Heart right ventricle (tissue), 16 donors: ENCODE measurements around the gene SPSB3. TPM values are rescaled to one million over a fixed set of nuclear protein-coding genes. Genes with fewer than 3 reads are reported as not detected.
A peak's percentile ranks its signal among the peaks of the same experiment; 100 is the strongest.

ENCODE experiments used
- ATAC-seq, 8 donors: fragments of 200-7000 bp; cut with Tn5 transposase; one replicate each; pipeline ENCODE4 v1.9.1; 2020; ENCODE audit warnings: mild to moderate bottlenecking in 8 of 8, moderate library complexity in 8 of 8, moderate number of reproducible peaks in 1 of 8
- DNase-seq, 2 donors: peaks; one replicate each; pipeline ENCODE4 v3.0.0-alpha.2; 2020
- H3K27ac ChIP-seq, 10 donors: fragments of 200-600 bp; sonication (generic) in 2 of 10; one replicate each; pipeline versions ENCODE4 v1.5.0 to v1.8.0; 2020 to 2022; ENCODE audit warnings: mild to moderate bottlenecking in 3 of 10
- H3K27me3 ChIP-seq, 7 donors: fragments of 200-600 bp; one replicate each; pipeline ENCODE4 v1.8.0; 2021 to 2022; ENCODE audit warnings: mild to moderate bottlenecking in 2 of 7
- H3K36me3 ChIP-seq, 9 donors: fragments of 200-600 bp; sonication (generic) in 1 of 9; one replicate each; pipeline versions ENCODE4 v1.5.0 to v1.8.0; 2020 to 2022; ENCODE audit warnings: mild to moderate bottlenecking in 2 of 9
- H3K4me1 ChIP-seq, 9 donors: fragments of 200-600 bp; sonication (generic) in 1 of 9; one replicate each; pipeline versions ENCODE4 v1.5.0 to v1.8.0; 2020 to 2022; ENCODE audit warnings: mild to moderate bottlenecking in 4 of 9
- H3K4me3 ChIP-seq, 10 donors: fragments of 200-600 bp; sonication (generic) in 2 of 10; one replicate each; pipeline versions ENCODE4 v1.5.0 to v1.8.0; 2020 to 2022; ENCODE audit warnings: mild to moderate bottlenecking in 7 of 10, moderate library complexity in 2 of 10
- H3K9me3 ChIP-seq, 11 donors: fragments of 200-600 bp in 10 of 11; sonication (generic) in 2 of 11; one replicate each; pipeline versions ENCODE4 v1.5.0 to v1.8.0; 2013 to 2022; ENCODE audit warnings: mild to moderate bottlenecking in 2 of 11, control low read depth in 1 of 11, moderate library complexity in 1 of 11
- WGBS, 2 donors: extraction: QIAGEN DNeasy Blood & Tissue Kit; methylation state at CpG; one replicate each; pipeline ENCODE4 v1.1.7; 2013; ENCODE audit warnings: inconsistent platforms in 1 of 2; 5-methylcytosine and 5-hydroxymethylcytosine counted together
- intact Hi-C, 10 donors: fragments of 100-400 bp; cut with DNase I; formaldehyde crosslinking; loops; one replicate each; pipeline versions ENCODE4 v1.11.1 to v1.14.2; 2022
- polyA plus RNA-seq, 2 donors: library from polyadenylated mRNA; stranded (reverse); fragments of 200-250 nt; gene quantifications; one replicate each; pipeline ENCODE4 v1.2.3, GENCODE V29; 2013
- total RNA-seq, 10 donors: library from RNA; stranded (reverse); fragmentation: NEBNext Ultra II Directional in 3 of 10; extraction: Animal tissue kit (Norgen Biotek cat#: 25700) in 3 of 10; gene quantifications; one replicate each; pipeline versions ENCODE4 v1.2.1 to v1.2.4, GENCODE V29; 2021 to 2023
- TF ChIP-seq, protein P1 (sequence below), 9 donors: fragments of 200-600 bp; sonication (generic) in 2 of 9; IDR thresholded peaks; one replicate each; pipeline versions ENCODE4 v1.5.0 to v1.8.0; 2021 to 2022; ENCODE audit warnings: antibody characterized with exemption in 9 of 9, mild to moderate bottlenecking in 5 of 9, moderate library complexity in 1 of 9
- donor health status: Arrhythmogenic right ventricular cardiomyopathy.
- donor health status: ischemic (EF 13 %, LVEDD 7.1; RV severe dilation, severe dysfunction).
- donor health status: healthy with polysubstance abuse.
- donor health status: DM: no; HTN: yes; CAD: no.
- donor health status: DM: no; HTN: no; CAD: no.
- donor health status: ischemic (EF 25% LVEDD 6.9; RV normal size, moderate dysfunction).
- donor health status: ischemic (EF 25% LVEDD 5.7; RV mildly dilated, moderate dysfunction).
- donor health status: healthy.
- donor health status: DM: yes; HTN: yes; CAD: no.
- donor health status: Ischemic cardiomyopathy.
- donor health status: ischemic (EF 35%, LVEDD 5.7; RV mildly dilated, moderate dysfunction).
- donor health status: nonischemic (EF 11% LVEDD 7.7; RV severe dilation, severe dysfunction).
- donor health status: DM: yes; HTN: yes; CAD: no.
- donor health status: PGD.
- donor health status: ischemic (EF 29% LVEDD 5.4; RV normal size, mild dysfunction).
- donor health status: nonischemic (EF 23%, LVEDD 6.1; RV moderate dilation, normal function).

Gene SPSB3
- total and polyA plus RNA-seq, 12 donors: 25.1 to 97.7 (median 27.2) TPM

DNA sequence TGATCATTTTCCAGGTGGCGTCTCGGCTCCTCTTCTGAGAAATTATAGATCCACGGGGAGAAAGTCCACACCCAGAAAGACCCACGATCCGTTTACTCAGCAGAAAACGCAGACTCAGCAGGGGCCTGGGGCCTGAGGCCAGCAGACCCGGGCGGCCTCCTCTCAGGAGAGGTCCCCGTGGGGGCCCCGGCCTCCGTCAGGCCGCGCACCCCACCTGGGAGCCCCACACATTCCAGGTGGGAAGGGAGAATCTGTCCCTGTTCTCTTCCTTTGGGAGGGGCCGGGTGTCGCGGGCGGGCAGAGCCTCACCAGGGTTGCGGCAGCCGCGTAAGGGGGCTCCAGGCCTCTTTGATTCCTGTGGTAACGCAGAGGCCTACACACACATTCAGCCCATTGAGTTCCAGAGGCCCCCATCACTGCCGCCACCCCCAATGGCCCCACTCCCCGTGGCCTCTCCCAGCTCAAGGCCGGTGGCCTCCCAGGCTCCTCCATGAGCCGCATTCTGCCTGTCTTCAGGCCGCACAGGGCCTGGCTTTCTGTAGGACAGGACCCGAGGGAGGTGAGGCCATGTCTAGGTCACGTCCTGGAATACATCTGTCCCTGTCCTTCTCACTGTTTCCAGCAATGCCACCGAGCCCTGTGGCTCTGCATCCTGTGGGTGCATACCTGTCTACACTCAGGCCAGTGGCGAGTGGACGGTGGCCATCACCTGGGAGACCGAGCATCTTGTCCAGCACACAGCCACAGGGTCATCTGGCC is 12.7 kb upstream of the SPSB3 start:
- intact Hi-C loops: loop anchor here in 1 of 10 donors (10.0 kb wide), 1 partner anchor 60 kb away; no protein-coding TSS in a partner anchor
- H3K9me3 ChIP-seq: peaks cover 0 to 17% (median 0%) of the 10 kb centered on the region in 11 donors
- H3K27me3 ChIP-seq: no peaks in the 10 kb centered on the region
- H3K36me3 ChIP-seq: peaks cover 0 to 24% (median 0%) of the 10 kb centered on the region in 9 donors
- H3K27ac ChIP-seq: no peak overlapping the region
- H3K4me1 ChIP-seq: no peaks in the 10 kb centered on the region
- TF ChIP-seq, protein P1, sequence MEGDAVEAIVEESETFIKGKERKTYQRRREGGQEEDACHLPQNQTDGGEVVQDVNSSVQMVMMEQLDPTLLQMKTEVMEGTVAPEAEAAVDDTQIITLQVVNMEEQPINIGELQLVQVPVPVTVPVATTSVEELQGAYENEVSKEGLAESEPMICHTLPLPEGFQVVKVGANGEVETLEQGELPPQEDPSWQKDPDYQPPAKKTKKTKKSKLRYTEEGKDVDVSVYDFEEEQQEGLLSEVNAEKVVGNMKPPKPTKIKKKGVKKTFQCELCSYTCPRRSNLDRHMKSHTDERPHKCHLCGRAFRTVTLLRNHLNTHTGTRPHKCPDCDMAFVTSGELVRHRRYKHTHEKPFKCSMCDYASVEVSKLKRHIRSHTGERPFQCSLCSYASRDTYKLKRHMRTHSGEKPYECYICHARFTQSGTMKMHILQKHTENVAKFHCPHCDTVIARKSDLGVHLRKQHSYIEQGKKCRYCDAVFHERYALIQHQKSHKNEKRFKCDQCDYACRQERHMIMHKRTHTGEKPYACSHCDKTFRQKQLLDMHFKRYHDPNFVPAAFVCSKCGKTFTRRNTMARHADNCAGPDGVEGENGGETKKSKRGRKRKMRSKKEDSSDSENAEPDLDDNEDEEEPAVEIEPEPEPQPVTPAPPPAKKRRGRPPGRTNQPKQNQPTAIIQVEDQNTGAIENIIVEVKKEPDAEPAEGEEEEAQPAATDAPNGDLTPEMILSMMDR (IDR thresholded peaks at IDR 0.05): no peak
- WGBS, 2 donors: 82 to 85% methylated on average over 31 to 32 of the region's 32 CpGs
- peak in 1 of 2 donors; percentile 2 for DNase-seq
- no peak for ATAC-seq
- H3K4me3 ChIP-seq: no peak overlapping the region

DNA sequence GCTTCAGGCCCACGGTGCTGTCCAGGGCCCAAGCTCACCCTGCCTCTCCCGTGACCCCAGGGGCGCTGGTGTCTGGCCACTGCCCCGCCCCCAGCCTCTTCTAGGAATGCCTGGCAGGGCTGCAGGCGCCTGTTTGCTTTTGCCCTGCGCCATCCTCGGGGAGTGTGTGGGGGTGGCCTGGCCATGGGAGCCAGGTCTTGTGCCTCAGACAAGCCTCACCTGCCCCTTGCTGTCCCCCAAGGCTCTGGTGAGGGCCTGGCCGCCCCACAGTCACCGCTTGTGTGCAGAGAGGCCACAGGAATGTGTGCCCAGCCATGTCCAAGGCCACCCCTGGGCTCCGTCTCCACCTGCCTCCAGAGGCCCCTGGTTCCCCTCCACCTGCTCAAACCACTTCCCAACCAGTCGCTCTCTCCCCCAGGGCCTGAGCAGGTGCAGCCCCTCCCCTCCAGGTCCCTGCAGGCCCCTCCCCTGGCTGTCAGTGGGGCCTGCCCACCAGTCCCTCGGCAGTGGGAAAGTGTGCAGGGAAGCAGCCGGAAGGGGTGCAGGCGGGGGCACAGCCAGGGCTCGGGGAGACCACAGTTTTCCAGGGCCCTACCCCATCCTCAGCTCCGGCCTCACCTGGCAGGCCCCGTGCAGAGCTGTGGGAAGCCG is 12.0 kb upstream of the SPSB3 start:
- intact Hi-C loops: loop anchor here in 1 of 10 donors (10.0 kb wide), 1 partner anchor 60 kb away; no protein-coding TSS in a partner anchor
- H3K9me3 ChIP-seq: peaks cover 0 to 16% (median 0%) of the 10 kb centered on the region in 11 donors
- WGBS, 2 donors: 63 to 64% methylated on average over 18 of the region's 18 CpGs
- H3K36me3 ChIP-seq: peaks cover 0 to 31% (median 0%) of the 10 kb centered on the region in 9 donors
- peak in 1 of 2 donors; percentile 3 for DNase-seq
- TF ChIP-seq, protein P1 (IDR thresholded peaks at IDR 0.05): no peak
- H3K27me3 ChIP-seq: no peaks in the 10 kb centered on the region
- no peaks in the 10 kb centered on the region for H3K4me1 ChIP-seq
- ATAC-seq: peak in 2 of 8 donors; percentile 7 to 10
- no peak overlapping the region for H3K27ac ChIP-seq
- no peak overlapping the region for H3K4me3 ChIP-seq

DNA sequence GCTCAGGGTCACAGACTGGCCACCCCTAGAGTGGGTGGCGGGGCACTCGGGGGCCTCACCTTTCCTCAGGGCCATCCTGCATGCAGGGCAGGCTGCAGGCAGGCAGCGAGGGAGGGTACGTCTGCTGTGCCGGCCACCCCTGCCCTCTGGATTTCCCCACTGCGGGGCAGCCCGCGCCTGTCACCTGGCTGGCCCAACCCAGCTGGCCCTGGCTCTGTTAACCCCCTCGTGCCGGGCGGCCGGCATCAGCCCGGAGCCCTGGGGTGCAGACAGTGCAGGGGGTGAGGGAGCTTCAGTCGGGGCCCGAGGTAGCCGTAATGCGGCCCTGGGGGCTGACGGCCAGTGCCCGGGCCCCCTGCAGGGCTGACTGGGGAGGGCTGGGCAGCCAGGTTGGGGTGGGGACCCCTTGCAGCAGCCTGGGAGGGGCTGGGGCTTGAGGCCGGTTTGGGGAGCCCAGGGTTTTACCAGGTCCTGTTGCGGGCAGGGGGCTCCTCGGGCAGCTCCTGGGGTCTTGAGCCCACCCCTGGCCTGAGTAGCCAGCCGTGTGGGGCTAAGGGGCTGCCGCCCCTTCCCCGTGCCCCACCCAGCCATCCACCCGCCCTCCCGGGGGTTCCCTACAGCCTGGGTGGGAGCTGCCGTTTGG is 11.3 kb upstream of the SPSB3 start, which contains the start of gene IGFALS:
Gene IGFALS, minus strand, starts transcription at position 128 of the 643 bp plus-strand sequence. Its CDS starts 53 bp downstream, at position 75.
- Histone ChIP-seq H3K9me3 (peaks cover 0 to 16% (median 0%) of the 10 kb centered on the region in 11 donors), H3K4me1 (no peaks in the 10 kb centered on the region), H3K4me3 (no peak within 1 kb of the TSS), H3K27ac (no peak within 1 kb of the TSS), H3K27me3 (no peaks in the 10 kb centered on the region), H3K36me3 (peaks cover 0 to 37% (median 1%) of the 10 kb centered on the region in 9 donors)
- no peak for DNase-seq
- 63 to 66% methylated on average over 28 of the region's 28 CpGs for WGBS, 2 donors
- intact Hi-C loops: loop anchor here in 1 of 10 donors (10.0 kb wide), 1 partner anchor 59 kb away; no protein-coding TSS in a partner anchor
- ATAC-seq: peak in 2 of 8 donors; percentile 16 to 19
- TF ChIP-seq, protein P1 (IDR thresholded peaks at IDR 0.05): no peak
